Stimulated activated naive B cell treated with anti-CD40 and anti-IgM and Interleukin-4, amounts not matched to agents 10 μg/mL and 1 μg/mL and 100 μg/mL, for 72 hours (primary cell): ENCODE measurements around the gene MPZL1.
"Not testable (repeated sequence)": the region's sequence is repeated elsewhere in the genome, so short reads cannot be mapped to it uniquely, and the experiment has no call there.

ENCODE experiments used
- ATAC-seq, 2 donors: fragments of 150-1000 bp; cut with Tn5 transposase; replicated peaks; 2 replicates each; pipeline ENCODE4 v1.10.0; 2021; ENCODE audit warnings: moderate library complexity in 1 of 2
- DNase-seq: peaks from one replicate; pipeline ENCODE4 v3.0.0; 2021
- H3K27ac Mint-ChIP-seq: one replicate; pipeline ENCODE4 v1.8.0; 2022; ENCODE audit warnings: mild to moderate bottlenecking, mixed read lengths
- H3K27me3 Mint-ChIP-seq, 2 donors: one replicate each; pipeline ENCODE4 v1.8.0; 2022; ENCODE audit warnings: mixed read lengths in 2 of 2
- H3K36me3 Mint-ChIP-seq, 2 donors: one replicate each; pipeline ENCODE4 v1.8.0; 2022; ENCODE audit warnings: mixed read lengths in 2 of 2, mild to moderate bottlenecking in 1 of 2
- H3K4me1 Mint-ChIP-seq, 2 donors: one replicate each; pipeline ENCODE4 v1.8.0; 2022; ENCODE audit warnings: mixed read lengths in 2 of 2, mild to moderate bottlenecking in 1 of 2
- H3K4me3 Mint-ChIP-seq, 2 donors: one replicate each; pipeline ENCODE4 v1.8.0; 2022; ENCODE audit warnings: mild to moderate bottlenecking in 2 of 2, mixed read lengths in 2 of 2, moderate library complexity in 1 of 2
- H3K9me3 Mint-ChIP-seq, 2 donors: one replicate each; pipeline ENCODE4 v1.8.0; 2022; ENCODE audit warnings: mixed read lengths in 2 of 2, mild to moderate bottlenecking in 1 of 2

Gene MPZL1

GRCh38 chr1:167741103-167741502, 19.3 kb downstream of the MPZL1 start:
- not testable (repeated sequence) for DNase-seq, H3K9me3 Mint-ChIP-seq, H3K36me3 Mint-ChIP-seq, ATAC-seq, H3K27ac Mint-ChIP-seq, H3K4me3 Mint-ChIP-seq, H3K27me3 Mint-ChIP-seq
- peaks cover 13 to 20% of the 10 kb centered on the region in 2 donors for H3K4me1 Mint-ChIP-seq

- H3K27me3 Mint-ChIP-seq, H3K36me3 Mint-ChIP-seq, H3K9me3 Mint-ChIP-seq, H3K27ac Mint-ChIP-seq, DNase-seq, H3K4me3 Mint-ChIP-seq, ATAC-seq: not testable (repeated sequence)
- H3K4me1 Mint-ChIP-seq, result peaks cover 23 to 35% of the 10 kb centered on the region in 2 donors
Measured at GRCh38 chr1:167742392-167743057, 20.7 kb downstream of the MPZL1 start.

GRCh38 chr1:167744901-167745300, 23.1 kb downstream of the MPZL1 start:
- Mint-ChIP-seq H3K27ac (no peak overlapping the region), H3K27me3 (no peaks in the 10 kb centered on the region), H3K36me3 (no peaks in the 10 kb centered on the region), H3K9me3 (no peaks in the 10 kb centered on the region), H3K4me1 (peaks cover 24 to 52% of the 10 kb centered on the region in 2 donors), H3K4me3 (no peak overlapping the region)
- DNase-seq, result no peak
- no peak for ATAC-seq

- no peak for DNase-seq
- Mint-ChIP-seq H3K27me3 (no peaks in the 10 kb centered on the region), H3K36me3 (no peaks in the 10 kb centered on the region), H3K9me3 (no peaks in the 10 kb centered on the region), H3K4me1 (peaks cover 23 to 52% of the 10 kb centered on the region in 2 donors), H3K4me3 (no peak overlapping the region), H3K27ac (no peak overlapping the region)
- no peak for ATAC-seq
Measured at GRCh38 chr1:167746013-167746672, 24.4 kb downstream of the MPZL1 start.

- Mint-ChIP-seq H3K9me3 (no peaks in the 10 kb centered on the region), H3K36me3 (no peaks in the 10 kb centered on the region), H3K4me1 (peaks cover 26 to 56% of the 10 kb centered on the region in 2 donors), H3K4me3 (no peak overlapping the region), H3K27ac (peak overlapping the region; percentile 62), H3K27me3 (no peaks in the 10 kb centered on the region)
- ATAC-seq (no peak), DNase-seq (no peak)
Measured at GRCh38 chr1:167746988-167747655, 25.3 kb downstream of the MPZL1 start.

- no peaks in the 10 kb centered on the region for H3K9me3 Mint-ChIP-seq
- no peak overlapping the region for H3K27ac Mint-ChIP-seq
- H3K4me3 Mint-ChIP-seq, result no peak overlapping the region
- H3K4me1 Mint-ChIP-seq, result peaks cover 27 to 57% of the 10 kb centered on the region in 2 donors
- no peaks in the 10 kb centered on the region for H3K36me3 Mint-ChIP-seq
- no peaks in the 10 kb centered on the region for H3K27me3 Mint-ChIP-seq
- DNase-seq (no peak), ATAC-seq (no peak)
Measured at GRCh38 chr1:167747988-167748387, 26.2 kb downstream of the MPZL1 start.

GRCh38 chr1:167748906-167749305, 27.1 kb downstream of the MPZL1 start:
- no peak for DNase-seq
- no peak for ATAC-seq
- Mint-ChIP-seq H3K4me3 (no peak overlapping the region), H3K27me3 (no peaks in the 10 kb centered on the region), H3K36me3 (no peaks in the 10 kb centered on the region), H3K27ac (peak overlapping the region; percentile 37), H3K4me1 (peaks cover 27 to 57% of the 10 kb centered on the region in 2 donors), H3K9me3 (no peaks in the 10 kb centered on the region)

- H3K4me3 Mint-ChIP-seq, result no peak overlapping the region
- ATAC-seq, result no peak
- no peak overlapping the region for H3K27ac Mint-ChIP-seq
- H3K4me1 Mint-ChIP-seq, result peaks cover 28 to 64% of the 10 kb centered on the region in 2 donors
- H3K27me3 Mint-ChIP-seq, result no peaks in the 10 kb centered on the region
- H3K9me3 Mint-ChIP-seq, result no peaks in the 10 kb centered on the region
- DNase-seq, result no peak
- no peaks in the 10 kb centered on the region for H3K36me3 Mint-ChIP-seq
Measured at GRCh38 chr1:167749741-167750140, 28.0 kb downstream of the MPZL1 start.

- H3K27me3 Mint-ChIP-seq, result no peaks in the 10 kb centered on the region
- DNase-seq (no peak), ATAC-seq (no peak)
- H3K36me3 Mint-ChIP-seq, result no peaks in the 10 kb centered on the region
- H3K4me3 Mint-ChIP-seq, result no peak overlapping the region
- H3K9me3 Mint-ChIP-seq, result no peaks in the 10 kb centered on the region
- peaks cover 30 to 64% of the 10 kb centered on the region in 2 donors for H3K4me1 Mint-ChIP-seq
- H3K27ac Mint-ChIP-seq, result no peak overlapping the region
Measured at GRCh38 chr1:167750641-167751040, 28.9 kb downstream of the MPZL1 start.

- Mint-ChIP-seq H3K36me3 (no peaks in the 10 kb centered on the region), H3K9me3 (no peaks in the 10 kb centered on the region), H3K4me1 (peaks cover 28 to 58% of the 10 kb centered on the region in 2 donors), H3K4me3 (no peak overlapping the region), H3K27me3 (no peaks in the 10 kb centered on the region), H3K27ac (no peak overlapping the region)
- DNase-seq (no peak), ATAC-seq (no peak)
Measured at GRCh38 chr1:167751676-167752075, 29.9 kb downstream of the MPZL1 start.

GRCh38 chr1:167752219-167752985, 30.6 kb downstream of the MPZL1 start:
- ATAC-seq (peak in 1 of 2 donors; percentile 24), DNase-seq (no peak)
- Mint-ChIP-seq H3K27ac (peak overlapping the region; percentile 59), H3K36me3 (no peaks in the 10 kb centered on the region), H3K9me3 (no peaks in the 10 kb centered on the region), H3K4me3 (peak overlapping the region; percentile 72 to 77), H3K4me1 (peaks cover 28 to 58% of the 10 kb centered on the region in 2 donors), H3K27me3 (no peaks in the 10 kb centered on the region)

- Mint-ChIP-seq H3K27me3 (no peaks in the 10 kb centered on the region), H3K9me3 (no peaks in the 10 kb centered on the region), H3K4me1 (peaks cover 28 to 46% of the 10 kb centered on the region in 2 donors), H3K4me3 (no peak overlapping the region), H3K36me3 (peaks cover 0 to 4% of the 10 kb centered on the region in 2 donors), H3K27ac (no peak overlapping the region)
- no peak for DNase-seq
- ATAC-seq, result no peak
Measured at GRCh38 chr1:167755654-167756053, 33.9 kb downstream of the MPZL1 start.

GRCh38 chr1:167756730-167757405, 35.1 kb downstream of the MPZL1 start:
- DNase-seq, result no peak
- H3K27me3 Mint-ChIP-seq, result no peaks in the 10 kb centered on the region
- H3K27ac Mint-ChIP-seq, result peak overlapping the region; percentile 59
- peaks cover 0 to 4% of the 10 kb centered on the region in 2 donors for H3K36me3 Mint-ChIP-seq
- no peak for ATAC-seq
- no peak overlapping the region for H3K4me3 Mint-ChIP-seq
- peaks cover 38 to 56% of the 10 kb centered on the region in 2 donors for H3K4me1 Mint-ChIP-seq
- no peaks in the 10 kb centered on the region for H3K9me3 Mint-ChIP-seq
